ENCODE measurements around the gene RGS14.

DNA sequence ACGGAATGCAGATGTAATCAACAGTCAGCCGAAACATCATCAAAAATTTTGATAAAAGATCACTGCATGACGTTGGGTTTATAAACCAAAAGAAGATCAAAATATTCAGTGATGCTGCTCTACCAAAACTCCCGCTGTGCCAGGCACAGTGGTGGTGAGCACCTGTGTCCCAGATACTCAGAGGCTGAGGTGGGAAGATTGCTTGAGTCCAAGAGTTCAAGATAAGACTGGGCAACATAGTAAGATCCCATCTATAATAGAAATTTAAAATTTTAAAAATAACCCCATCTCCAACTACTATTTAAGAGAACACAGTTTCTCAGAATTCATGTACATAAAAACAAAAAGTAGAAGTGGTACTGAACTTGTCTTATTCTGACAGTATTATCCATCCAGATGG is 10.0 kb upstream of the RGS14 start:
- TF ChIP-seq, protein P1, sequence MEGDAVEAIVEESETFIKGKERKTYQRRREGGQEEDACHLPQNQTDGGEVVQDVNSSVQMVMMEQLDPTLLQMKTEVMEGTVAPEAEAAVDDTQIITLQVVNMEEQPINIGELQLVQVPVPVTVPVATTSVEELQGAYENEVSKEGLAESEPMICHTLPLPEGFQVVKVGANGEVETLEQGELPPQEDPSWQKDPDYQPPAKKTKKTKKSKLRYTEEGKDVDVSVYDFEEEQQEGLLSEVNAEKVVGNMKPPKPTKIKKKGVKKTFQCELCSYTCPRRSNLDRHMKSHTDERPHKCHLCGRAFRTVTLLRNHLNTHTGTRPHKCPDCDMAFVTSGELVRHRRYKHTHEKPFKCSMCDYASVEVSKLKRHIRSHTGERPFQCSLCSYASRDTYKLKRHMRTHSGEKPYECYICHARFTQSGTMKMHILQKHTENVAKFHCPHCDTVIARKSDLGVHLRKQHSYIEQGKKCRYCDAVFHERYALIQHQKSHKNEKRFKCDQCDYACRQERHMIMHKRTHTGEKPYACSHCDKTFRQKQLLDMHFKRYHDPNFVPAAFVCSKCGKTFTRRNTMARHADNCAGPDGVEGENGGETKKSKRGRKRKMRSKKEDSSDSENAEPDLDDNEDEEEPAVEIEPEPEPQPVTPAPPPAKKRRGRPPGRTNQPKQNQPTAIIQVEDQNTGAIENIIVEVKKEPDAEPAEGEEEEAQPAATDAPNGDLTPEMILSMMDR (IDR thresholded peaks at IDR 0.05) = no peak
- TF ChIP-seq POLR2A (IDR thresholded peaks at IDR 0.05) (no peak), EP300 (IDR thresholded peaks at IDR 0.05) (no peak)

Data from tibial nerve (tissue), 4 donors.